ENCODE results near the gene NPM1. TPM values are rescaled to one million over a fixed set of nuclear protein-coding genes. Genes with fewer than 3 reads are reported as not detected.

NPM1 gene
- total RNA-seq, 1 experiment from 2014 or later: 3,530 TPM

DNA sequence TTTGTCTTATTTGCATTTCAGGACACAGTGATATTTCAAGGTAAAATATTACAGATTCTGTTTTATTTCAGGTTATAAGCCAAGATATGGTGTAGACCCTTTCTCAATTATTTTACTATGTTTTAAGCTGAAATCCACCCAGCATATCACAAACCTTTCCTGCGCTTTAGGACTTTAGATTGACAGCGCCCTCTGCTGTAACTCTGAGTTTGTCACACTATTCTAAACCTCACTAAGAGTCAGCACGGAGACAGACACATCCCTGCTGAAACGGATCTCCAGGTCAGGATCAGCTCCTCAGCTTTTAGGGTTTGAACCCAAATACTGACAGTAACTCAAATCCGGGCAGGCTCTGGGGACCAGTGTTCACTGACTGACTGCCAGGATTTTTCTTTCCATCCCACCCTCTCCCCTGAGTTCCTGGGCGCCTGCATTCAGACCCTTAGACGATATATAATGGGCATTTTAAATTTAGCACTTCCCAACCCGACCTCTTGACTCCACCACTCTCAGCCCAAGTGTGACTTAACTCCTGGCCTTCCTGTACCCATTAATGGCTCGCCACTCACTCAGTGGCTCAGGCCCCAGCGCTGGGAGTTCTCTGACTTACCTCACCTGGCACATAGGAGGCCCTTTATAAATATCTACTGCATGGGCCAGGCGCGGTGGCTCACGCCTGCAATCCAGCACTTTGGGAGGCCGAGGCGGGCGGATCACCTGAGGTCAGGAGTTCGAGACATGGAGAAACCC, 45.1 kb upstream of the NPM1 start:
- Mint-ChIP-seq H3K9me3 (no peaks in the 10 kb centered on the region), H3K4me3 (no peak overlapping the region), H3K27ac (peak overlapping the region; percentile 74; the same call in 1 of the 2 replicates), H3K4me1 (no peaks in the 10 kb centered on the region), H3K27me3 (ENCODE audit: low read depth) (peaks cover 10% of the 10 kb centered on the region), H3K36me3 (no peaks in the 10 kb centered on the region)
- peak; percentile 44 for DNase-seq (ENCODE audit: low spot score)
- TF ChIP-seq SMAD3 (CRISPR knock-in tag; IDR thresholded peaks at IDR 0.05; ENCODE audit: borderline replicate concordance) (no peak), CTCF (IDR thresholded peaks at IDR 0.05) (peak; percentile 60)
- ATAC-seq: peak; percentile 98
- ChIA-PET CTCF (interaction anchor here (0.5 to 3.7 kb wide), 33 partner anchors 8 to 651 kb away, joined by 3 to 28 read pairs (median 5); partner anchors contain the start of genes NPM1 and TLX3), POLR2A (no interaction called here)

DNA sequence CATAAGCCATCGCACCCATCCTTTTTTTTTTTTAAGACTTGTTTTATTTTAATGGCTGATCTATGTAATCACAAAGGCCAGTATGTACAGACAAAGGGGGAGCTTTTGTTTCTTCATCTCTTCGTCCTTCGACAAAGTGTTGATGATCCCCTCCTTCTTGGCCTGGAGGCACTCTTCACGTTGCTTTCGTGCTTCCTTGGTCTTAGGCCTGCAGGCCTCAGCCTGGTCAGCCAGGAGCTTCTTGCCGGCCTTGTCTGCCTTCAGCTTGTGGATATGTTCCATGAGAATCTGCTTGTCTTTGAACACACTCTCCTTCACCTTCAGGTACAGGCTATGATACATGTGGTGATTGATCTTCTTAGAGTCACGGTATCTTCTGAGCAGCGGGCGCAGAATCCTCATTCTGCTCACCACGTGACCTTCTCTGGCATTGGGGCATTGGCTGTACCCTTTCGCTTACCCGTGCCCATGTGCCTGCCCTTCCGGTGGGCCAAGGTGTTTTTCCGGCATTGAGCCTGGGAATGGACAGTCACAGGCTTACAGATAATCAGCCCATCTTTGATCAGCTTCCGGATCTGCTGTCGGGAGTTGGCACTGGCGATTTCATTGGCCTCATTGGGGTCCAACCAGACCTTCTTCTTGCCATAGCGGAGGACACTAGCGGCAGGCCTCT, 42.6 kb upstream of the NPM1 start:
- H3K36me3 Mint-ChIP-seq: no peaks in the 10 kb centered on the region
- no peaks in the 10 kb centered on the region for H3K4me1 Mint-ChIP-seq
- ATAC-seq (no peak), DNase-seq (ENCODE audit: low spot score) (no peak)
- H3K27ac Mint-ChIP-seq: no peak overlapping the region
- H3K9me3 Mint-ChIP-seq: peaks cover under 1% of the 10 kb centered on the region; the same call in 1 of the 2 replicates
- CTCF ChIA-PET: interaction anchor here (0.7 to 3.7 kb wide), 2 partner anchors 72 to 536 kb away, joined by 3 to 17 read pairs; no protein-coding TSS in a partner anchor
- no peak for TF ChIP-seq ZNF416 (CRISPR knock-in tag; IDR thresholded peaks at IDR 0.05)
- TF ChIP-seq GABPB1 (CRISPR knock-in tag; IDR thresholded peaks at IDR 0.05): no peak
- TF ChIP-seq ZNF121 (CRISPR knock-in tag; IDR thresholded peaks at IDR 0.05): no peak
- H3K27me3 Mint-ChIP-seq (ENCODE audit: low read depth): no peaks in the 10 kb centered on the region
- POLR2A ChIA-PET: interaction anchor here (0.6 kb wide), 1 partner anchor 51 kb away, joined by 5 read pairs; no protein-coding TSS in a partner anchor
- no peak overlapping the region for H3K4me3 Mint-ChIP-seq

GRCh38 chr5:171351536-171352073, 36.0 kb upstream of the NPM1 start:
- ChIA-PET CTCF (interaction anchor here (0.6 to 1.7 kb wide), 5 partner anchors 9 to 158 kb away, joined by 3 to 8 read pairs (median 4); no protein-coding TSS in a partner anchor), POLR2A (interaction anchor here (0.6 to 0.7 kb wide), 2 partner anchors 33 to 428 kb away, joined by 4 to 5 read pairs; no protein-coding TSS in a partner anchor)
- peaks cover 6% of the 10 kb centered on the region for H3K9me3 Mint-ChIP-seq
- DNase-seq (ENCODE audit: low spot score): no peak
- H3K4me1 Mint-ChIP-seq: no peaks in the 10 kb centered on the region
- H3K27me3 Mint-ChIP-seq (ENCODE audit: low read depth): no peaks in the 10 kb centered on the region
- ATAC-seq: no peak
- H3K27ac Mint-ChIP-seq: no peak overlapping the region
- TF ChIP-seq RELA (CRISPR knock-in tag; IDR thresholded peaks at IDR 0.05; ENCODE audit: borderline replicate concordance): no peak
- TF ChIP-seq, protein P1, sequence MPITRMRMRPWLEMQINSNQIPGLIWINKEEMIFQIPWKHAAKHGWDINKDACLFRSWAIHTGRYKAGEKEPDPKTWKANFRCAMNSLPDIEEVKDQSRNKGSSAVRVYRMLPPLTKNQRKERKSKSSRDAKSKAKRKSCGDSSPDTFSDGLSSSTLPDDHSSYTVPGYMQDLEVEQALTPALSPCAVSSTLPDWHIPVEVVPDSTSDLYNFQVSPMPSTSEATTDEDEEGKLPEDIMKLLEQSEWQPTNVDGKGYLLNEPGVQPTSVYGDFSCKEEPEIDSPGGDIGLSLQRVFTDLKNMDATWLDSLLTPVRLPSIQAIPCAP (CRISPR knock-in tag; IDR thresholded peaks at IDR 0.05): no peak
- TF ChIP-seq MYBL2 (CRISPR knock-in tag; IDR thresholded peaks at IDR 0.05): no peak
- TF ChIP-seq MXD4 (CRISPR knock-in tag; IDR thresholded peaks at IDR 0.05; ENCODE audit: borderline replicate concordance): no peak
- TF ChIP-seq CBFB (CRISPR knock-in tag; IDR thresholded peaks at IDR 0.05; ENCODE audit: low read depth): no peak
- TF ChIP-seq, protein P2, sequence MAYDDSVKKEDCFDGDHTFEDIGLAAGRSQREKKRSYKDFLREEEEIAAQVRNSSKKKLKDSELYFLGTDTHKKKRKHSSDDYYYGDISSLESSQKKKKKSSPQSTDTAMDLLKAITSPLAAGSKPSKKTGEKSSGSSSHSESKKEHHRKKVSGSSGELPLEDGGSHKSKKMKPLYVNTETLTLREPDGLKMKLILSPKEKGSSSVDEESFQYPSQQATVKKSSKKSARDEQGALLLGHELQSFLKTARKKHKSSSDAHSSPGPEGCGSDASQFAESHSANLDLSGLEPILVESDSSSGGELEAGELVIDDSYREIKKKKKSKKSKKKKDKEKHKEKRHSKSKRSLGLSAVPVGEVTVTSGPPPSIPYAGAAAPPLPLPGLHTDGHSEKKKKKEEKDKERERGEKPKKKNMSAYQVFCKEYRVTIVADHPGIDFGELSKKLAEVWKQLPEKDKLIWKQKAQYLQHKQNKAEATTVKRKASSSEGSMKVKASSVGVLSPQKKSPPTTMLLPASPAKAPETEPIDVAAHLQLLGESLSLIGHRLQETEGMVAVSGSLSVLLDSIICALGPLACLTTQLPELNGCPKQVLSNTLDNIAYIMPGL (CRISPR knock-in tag; IDR thresholded peaks at IDR 0.05): no peak
- TF ChIP-seq JAZF1 (CRISPR knock-in tag; IDR thresholded peaks at IDR 0.05): no peak
- H3K36me3 Mint-ChIP-seq: no peaks in the 10 kb centered on the region
- H3K4me3 Mint-ChIP-seq: no peak overlapping the region

GRCh38 chr5:171355302-171355724, 32.3 kb upstream of the NPM1 start:
- no peaks in the 10 kb centered on the region for H3K4me1 Mint-ChIP-seq
- no peak overlapping the region for H3K27ac Mint-ChIP-seq
- no peak overlapping the region for H3K4me3 Mint-ChIP-seq
- ChIA-PET CTCF (interaction anchor here (0.5 to 0.6 kb wide), 2 partner anchors 68 to 203 kb away, joined by 3 to 7 read pairs; no protein-coding TSS in a partner anchor), POLR2A (no interaction called here)
- no peaks in the 10 kb centered on the region for H3K27me3 Mint-ChIP-seq (ENCODE audit: low read depth)
- no peak for DNase-seq (ENCODE audit: low spot score)
- no peaks in the 10 kb centered on the region for H3K36me3 Mint-ChIP-seq
- H3K9me3 Mint-ChIP-seq: peaks cover 3% of the 10 kb centered on the region; the same call in 1 of the 2 replicates
- no peak for ATAC-seq
- no peak for TF ChIP-seq ZBTB21 (CRISPR knock-in tag; IDR thresholded peaks at IDR 0.05; ENCODE audit: borderline replicate concordance)
- TF ChIP-seq USF2 (CRISPR knock-in tag; IDR thresholded peaks at IDR 0.05): no peak
- no peak for TF ChIP-seq ZSCAN18 (CRISPR knock-in tag; IDR thresholded peaks at IDR 0.05)
- TF ChIP-seq, protein P1 (CRISPR knock-in tag; IDR thresholded peaks at IDR 0.05): no peak
- TF ChIP-seq ZNF396 (CRISPR knock-in tag; IDR thresholded peaks at IDR 0.05; ENCODE audit: borderline replicate concordance): no peak
